Neural cell (in vitro differentiated cells): ENCODE data around the gene DLG5.

Experiments used
- MXI1 ChIP-seq: fragments of 450-650 bp; conservative IDR thresholded peaks from 2 replicates; pipeline ENCODE4 v1.6.1; 2014; ENCODE audit warnings: antibody characterized with exemption, mild to moderate bottlenecking; ENCODE audit not compliant: poor library complexity, severe bottlenecking
- POLR2AphosphoS5 ChIP-seq: IDR thresholded peaks from 2 replicates; pipeline ENCODE4 v1.6.1; 2012
- TF ChIP-seq, protein P1 (sequence below): fragments of 450-650 bp; IDR thresholded peaks from 2 replicates; pipeline ENCODE4 v1.5.1; 2014; ENCODE audit warnings: antibody characterized with exemption, mild to moderate bottlenecking, moderate library complexity; ENCODE audit not compliant: poor library complexity, severe bottlenecking
- TF ChIP-seq, protein P2 (sequence below): IDR thresholded peaks from 2 replicates; pipeline ENCODE4 v1.6.1; 2012; ENCODE audit warnings: borderline replicate concordance

DNA sequence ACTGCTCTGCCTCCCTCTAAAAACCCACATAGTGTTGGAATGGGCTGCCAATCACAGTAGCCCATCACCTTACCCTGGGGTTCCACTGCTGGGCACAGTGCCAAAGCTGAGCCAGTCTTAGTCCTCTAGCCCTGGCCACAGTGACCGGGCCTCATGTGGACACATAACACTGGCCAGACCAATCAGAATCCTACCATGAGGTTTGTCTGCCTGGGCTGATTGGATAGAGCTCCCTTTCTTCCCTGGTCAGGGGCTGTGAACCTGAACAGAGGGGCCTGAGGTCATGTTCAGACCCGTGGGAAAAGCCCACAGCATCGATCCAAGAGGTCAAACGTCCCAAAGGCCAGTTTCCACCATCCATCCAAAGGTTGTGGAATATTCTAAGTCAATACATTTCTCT is 6.1 kb downstream of the DLG5 start:
- no peak for TF ChIP-seq MXI1
- TF ChIP-seq, protein P1, sequence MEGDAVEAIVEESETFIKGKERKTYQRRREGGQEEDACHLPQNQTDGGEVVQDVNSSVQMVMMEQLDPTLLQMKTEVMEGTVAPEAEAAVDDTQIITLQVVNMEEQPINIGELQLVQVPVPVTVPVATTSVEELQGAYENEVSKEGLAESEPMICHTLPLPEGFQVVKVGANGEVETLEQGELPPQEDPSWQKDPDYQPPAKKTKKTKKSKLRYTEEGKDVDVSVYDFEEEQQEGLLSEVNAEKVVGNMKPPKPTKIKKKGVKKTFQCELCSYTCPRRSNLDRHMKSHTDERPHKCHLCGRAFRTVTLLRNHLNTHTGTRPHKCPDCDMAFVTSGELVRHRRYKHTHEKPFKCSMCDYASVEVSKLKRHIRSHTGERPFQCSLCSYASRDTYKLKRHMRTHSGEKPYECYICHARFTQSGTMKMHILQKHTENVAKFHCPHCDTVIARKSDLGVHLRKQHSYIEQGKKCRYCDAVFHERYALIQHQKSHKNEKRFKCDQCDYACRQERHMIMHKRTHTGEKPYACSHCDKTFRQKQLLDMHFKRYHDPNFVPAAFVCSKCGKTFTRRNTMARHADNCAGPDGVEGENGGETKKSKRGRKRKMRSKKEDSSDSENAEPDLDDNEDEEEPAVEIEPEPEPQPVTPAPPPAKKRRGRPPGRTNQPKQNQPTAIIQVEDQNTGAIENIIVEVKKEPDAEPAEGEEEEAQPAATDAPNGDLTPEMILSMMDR, result no peak
- TF ChIP-seq POLR2AphosphoS5, result no peak
- TF ChIP-seq, protein P2, sequence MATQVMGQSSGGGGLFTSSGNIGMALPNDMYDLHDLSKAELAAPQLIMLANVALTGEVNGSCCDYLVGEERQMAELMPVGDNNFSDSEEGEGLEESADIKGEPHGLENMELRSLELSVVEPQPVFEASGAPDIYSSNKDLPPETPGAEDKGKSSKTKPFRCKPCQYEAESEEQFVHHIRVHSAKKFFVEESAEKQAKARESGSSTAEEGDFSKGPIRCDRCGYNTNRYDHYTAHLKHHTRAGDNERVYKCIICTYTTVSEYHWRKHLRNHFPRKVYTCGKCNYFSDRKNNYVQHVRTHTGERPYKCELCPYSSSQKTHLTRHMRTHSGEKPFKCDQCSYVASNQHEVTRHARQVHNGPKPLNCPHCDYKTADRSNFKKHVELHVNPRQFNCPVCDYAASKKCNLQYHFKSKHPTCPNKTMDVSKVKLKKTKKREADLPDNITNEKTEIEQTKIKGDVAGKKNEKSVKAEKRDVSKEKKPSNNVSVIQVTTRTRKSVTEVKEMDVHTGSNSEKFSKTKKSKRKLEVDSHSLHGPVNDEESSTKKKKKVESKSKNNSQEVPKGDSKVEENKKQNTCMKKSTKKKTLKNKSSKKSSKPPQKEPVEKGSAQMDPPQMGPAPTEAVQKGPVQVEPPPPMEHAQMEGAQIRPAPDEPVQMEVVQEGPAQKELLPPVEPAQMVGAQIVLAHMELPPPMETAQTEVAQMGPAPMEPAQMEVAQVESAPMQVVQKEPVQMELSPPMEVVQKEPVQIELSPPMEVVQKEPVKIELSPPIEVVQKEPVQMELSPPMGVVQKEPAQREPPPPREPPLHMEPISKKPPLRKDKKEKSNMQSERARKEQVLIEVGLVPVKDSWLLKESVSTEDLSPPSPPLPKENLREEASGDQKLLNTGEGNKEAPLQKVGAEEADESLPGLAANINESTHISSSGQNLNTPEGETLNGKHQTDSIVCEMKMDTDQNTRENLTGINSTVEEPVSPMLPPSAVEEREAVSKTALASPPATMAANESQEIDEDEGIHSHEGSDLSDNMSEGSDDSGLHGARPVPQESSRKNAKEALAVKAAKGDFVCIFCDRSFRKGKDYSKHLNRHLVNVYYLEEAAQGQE, result no peak
